HL-60/S4 treated with phorbol 12-myristate 13-acetate at 8.2 ng/mL for 4 days and 3 days (cell line): ENCODE results near the gene PLXNA4.

Experiments
- in situ Hi-C: fragments of 300-500 bp; cut with MboI; formaldehyde crosslinking; loops from 2 replicates; pipeline ENCODE4 v1.15.0; 2022; ENCODE audit warnings: low sequenced_read_pairs

Gene PLXNA4

GRCh38 chr7:132161976-132162375 lies 414.3 kb downstream of the PLXNA4 start:
- in situ Hi-C loops = no loop called here

- in situ Hi-C loops = no loop called here
Measured at GRCh38 chr7:132161533-132161915, 414.7 kb downstream of the PLXNA4 start.

- in situ Hi-C loops = no loop called here
Measured at GRCh38 chr7:132160611-132161532, 415.4 kb downstream of the PLXNA4 start.

GRCh38 chr7:132158841-132159240 lies 417.4 kb downstream of the PLXNA4 start:
- in situ Hi-C loops = no loop called here

- in situ Hi-C loops = no loop called here
Measured at GRCh38 chr7:132158166-132158565, 418.1 kb downstream of the PLXNA4 start.

GRCh38 chr7:132155715-132156114 lies 420.6 kb downstream of the PLXNA4 start:
- in situ Hi-C loops = no loop called here

GRCh38 chr7:132154695-132155471 lies 421.4 kb downstream of the PLXNA4 start:
- in situ Hi-C loops = no loop called here

GRCh38 chr7:132154248-132154647 lies 422.0 kb downstream of the PLXNA4 start:
- in situ Hi-C loops = no loop called here

- in situ Hi-C loops = no loop called here
Measured at GRCh38 chr7:132152131-132152889, 424.0 kb downstream of the PLXNA4 start.

GRCh38 chr7:132150711-132151110 lies 425.6 kb downstream of the PLXNA4 start:
- in situ Hi-C loops = no loop called here

- in situ Hi-C loops = no loop called here
Measured at GRCh38 chr7:132149436-132150304, 426.6 kb downstream of the PLXNA4 start.

GRCh38 chr7:132148876-132149275 lies 427.4 kb downstream of the PLXNA4 start:
- in situ Hi-C loops = no loop called here

GRCh38 chr7:132145466-132145865 lies 430.8 kb downstream of the PLXNA4 start:
- in situ Hi-C loops = no loop called here

GRCh38 chr7:132145063-132145462 lies 431.2 kb downstream of the PLXNA4 start:
- in situ Hi-C loops = no loop called here

GRCh38 chr7:132142006-132142405 lies 434.3 kb downstream of the PLXNA4 start:
- in situ Hi-C loops = no loop called here

GRCh38 chr7:132141109-132141508 lies 435.2 kb downstream of the PLXNA4 start:
- in situ Hi-C loops = no loop called here

- in situ Hi-C loops = no loop called here
Measured at GRCh38 chr7:132140341-132140740, 435.9 kb downstream of the PLXNA4 start.

- in situ Hi-C loops = no loop called here
Measured at GRCh38 chr7:132138817-132139216, 437.5 kb downstream of the PLXNA4 start.

GRCh38 chr7:132137681-132138080 lies 438.6 kb downstream of the PLXNA4 start:
- in situ Hi-C loops = no loop called here

- in situ Hi-C loops = no loop called here
Measured at GRCh38 chr7:132135746-132136385, 440.4 kb downstream of the PLXNA4 start.
